SU-DHL-6 (cell line): Measurements from ENCODE around the gene GTF3C1.

Experiments used
- EZH2phosphoT487 ChIP-seq: fragments of 200-600 bp; sonication (generic), shearing (Covaris generic); conservative IDR thresholded peaks from 2 replicates; pipeline ENCODE4 v1.6.1; 2018; ENCODE audit warnings: mild to moderate bottlenecking, antibody characterized with exemption, low read length, moderate library complexity, mixed read lengths
- TF ChIP-seq, protein P1 (sequence below): fragments of 200-600 bp; sonication (generic); IDR thresholded peaks from one replicate; pipeline ENCODE4 v1.5.1; 2017; ENCODE audit warnings: antibody characterized with exemption, mild to moderate bottlenecking, low read length, moderate library complexity; ENCODE audit not compliant: insufficient read depth, poor library complexity, severe bottlenecking

- TF ChIP-seq, protein P1, sequence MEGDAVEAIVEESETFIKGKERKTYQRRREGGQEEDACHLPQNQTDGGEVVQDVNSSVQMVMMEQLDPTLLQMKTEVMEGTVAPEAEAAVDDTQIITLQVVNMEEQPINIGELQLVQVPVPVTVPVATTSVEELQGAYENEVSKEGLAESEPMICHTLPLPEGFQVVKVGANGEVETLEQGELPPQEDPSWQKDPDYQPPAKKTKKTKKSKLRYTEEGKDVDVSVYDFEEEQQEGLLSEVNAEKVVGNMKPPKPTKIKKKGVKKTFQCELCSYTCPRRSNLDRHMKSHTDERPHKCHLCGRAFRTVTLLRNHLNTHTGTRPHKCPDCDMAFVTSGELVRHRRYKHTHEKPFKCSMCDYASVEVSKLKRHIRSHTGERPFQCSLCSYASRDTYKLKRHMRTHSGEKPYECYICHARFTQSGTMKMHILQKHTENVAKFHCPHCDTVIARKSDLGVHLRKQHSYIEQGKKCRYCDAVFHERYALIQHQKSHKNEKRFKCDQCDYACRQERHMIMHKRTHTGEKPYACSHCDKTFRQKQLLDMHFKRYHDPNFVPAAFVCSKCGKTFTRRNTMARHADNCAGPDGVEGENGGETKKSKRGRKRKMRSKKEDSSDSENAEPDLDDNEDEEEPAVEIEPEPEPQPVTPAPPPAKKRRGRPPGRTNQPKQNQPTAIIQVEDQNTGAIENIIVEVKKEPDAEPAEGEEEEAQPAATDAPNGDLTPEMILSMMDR = no peak
- TF ChIP-seq EZH2phosphoT487 = no peak
These were observed 74.8 kb downstream of the GTF3C1 start for GRCh38 chr16:27474921-27475320.
